SK-N-SH treated with all-trans-retinoic acid at 6 μM for 48 hours (cell line): ENCODE results near the gene ZNF618.

Experiments
- ARNTL ChIP-seq: fragments of 450-650 bp; formaldehyde crosslinking; IDR thresholded peaks from 2 replicates; pipeline ENCODE4 v1.5.0; 2020; ENCODE audit warnings: low read depth, mild to moderate bottlenecking, moderate library complexity, borderline replicate concordance
- BACH2 ChIP-seq: fragments of 250-450 bp; sonication (Bioruptor Pico); IDR thresholded peaks from 2 replicates; pipeline ENCODE4 v1.9.0; 2021; ENCODE audit warnings: mild to moderate bottlenecking, borderline replicate concordance
- CREB5 ChIP-seq: fragments of 250-450 bp; sonication (Bioruptor Pico); IDR thresholded peaks from 2 replicates; pipeline ENCODE4 v1.5.1; 2020; ENCODE audit warnings: low read depth, mild to moderate bottlenecking, moderate library complexity
- CSDC2 ChIP-seq: fragments of 250-450 bp; sonication (Bioruptor Pico); IDR thresholded peaks from 2 replicates; pipeline ENCODE4 v1.5.0; 2020; ENCODE audit warnings: mild to moderate bottlenecking, moderate library complexity
- ESRRG ChIP-seq: fragments of 250-450 bp; sonication (Bioruptor Pico); IDR thresholded peaks from 2 replicates; pipeline ENCODE4 v1.6.1; 2021; ENCODE audit warnings: mild to moderate bottlenecking
- GLIS3 ChIP-seq: fragments of 250-450 bp; sonication (Bioruptor Pico); IDR thresholded peaks from 2 replicates; pipeline ENCODE4 v1.5.0; 2020; ENCODE audit warnings: mild to moderate bottlenecking, moderate library complexity
- OSR1 ChIP-seq: fragments of 250-450 bp; sonication (Bioruptor Pico); IDR thresholded peaks from 2 replicates; pipeline ENCODE4 v1.8.0; 2022; ENCODE audit warnings: moderate library complexity, mild to moderate bottlenecking, inconsistent platforms
- PATZ1 ChIP-seq: fragments of 250-450 bp; sonication (Bioruptor Pico); IDR thresholded peaks from 2 replicates; pipeline ENCODE4 v1.8.0; 2020; ENCODE audit warnings: mild to moderate bottlenecking, moderate library complexity, borderline replicate concordance
- PPARA ChIP-seq: fragments of 250-450 bp; sonication (Bioruptor Pico); IDR thresholded peaks from 2 replicates; pipeline ENCODE4 v1.5.0; 2020; ENCODE audit warnings: mild to moderate bottlenecking, borderline replicate concordance
- RARB ChIP-seq: fragments of 250-450 bp; sonication (Bioruptor Pico); IDR thresholded peaks from 2 replicates; pipeline ENCODE4 v1.8.0; 2021; ENCODE audit warnings: mild to moderate bottlenecking, moderate library complexity
- TOX ChIP-seq: fragments of 250-450 bp; sonication (Bioruptor Pico); IDR thresholded peaks from 2 replicates; pipeline ENCODE4 v1.8.0; 2021; ENCODE audit warnings: mild to moderate bottlenecking, moderate library complexity, borderline replicate concordance
- ZC3H10 ChIP-seq: fragments of 250-450 bp; sonication (Bioruptor Pico); IDR thresholded peaks from 2 replicates; pipeline ENCODE4 v1.5.1; 2021; ENCODE audit warnings: mild to moderate bottlenecking, moderate library complexity
- ZNF70 ChIP-seq: fragments of 450-650 bp; formaldehyde crosslinking; IDR thresholded peaks from 2 replicates; pipeline ENCODE4 v1.5.0; 2020; ENCODE audit warnings: mild to moderate bottlenecking, moderate library complexity
- TF ChIP-seq, protein P1 (sequence below): fragments of 250-450 bp; sonication (Bioruptor Pico); IDR thresholded peaks from 2 replicates; pipeline ENCODE4 v1.5.0; 2020; ENCODE audit warnings: mild to moderate bottlenecking, moderate library complexity

DNA sequence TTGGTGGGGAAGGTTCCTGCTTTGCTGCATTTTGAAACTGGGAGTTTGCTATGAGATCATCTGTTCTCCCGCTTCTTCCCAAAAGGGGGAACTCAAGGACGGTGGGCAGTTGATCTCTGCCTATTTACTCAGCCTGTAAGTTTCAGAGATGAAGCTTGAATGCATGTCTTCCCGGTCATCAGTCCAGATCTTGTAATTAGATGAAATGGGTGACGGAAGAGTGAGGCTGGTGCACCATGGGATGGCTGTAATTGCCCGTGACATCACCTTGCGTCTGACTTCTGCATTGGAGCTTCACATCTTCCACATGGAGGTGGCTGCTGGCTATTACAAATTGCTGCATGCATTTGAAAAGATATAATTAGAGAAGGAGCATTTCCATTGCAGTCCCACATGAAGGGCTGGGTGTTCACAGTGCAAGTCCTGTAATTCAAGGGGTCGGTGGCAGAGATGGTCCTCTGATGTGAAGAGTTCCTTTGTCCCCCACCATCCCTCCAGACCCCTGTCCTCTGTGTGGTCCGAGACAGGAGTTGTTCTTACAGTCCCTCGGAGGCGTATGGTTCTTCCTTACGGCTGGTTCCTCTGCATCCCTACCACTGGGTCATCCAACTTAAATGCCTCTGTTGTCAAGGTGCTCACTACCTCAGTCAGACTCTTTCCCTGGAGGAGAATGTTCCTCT lies 72.9 kb downstream of the ZNF618 start:
- TF ChIP-seq, protein P1, sequence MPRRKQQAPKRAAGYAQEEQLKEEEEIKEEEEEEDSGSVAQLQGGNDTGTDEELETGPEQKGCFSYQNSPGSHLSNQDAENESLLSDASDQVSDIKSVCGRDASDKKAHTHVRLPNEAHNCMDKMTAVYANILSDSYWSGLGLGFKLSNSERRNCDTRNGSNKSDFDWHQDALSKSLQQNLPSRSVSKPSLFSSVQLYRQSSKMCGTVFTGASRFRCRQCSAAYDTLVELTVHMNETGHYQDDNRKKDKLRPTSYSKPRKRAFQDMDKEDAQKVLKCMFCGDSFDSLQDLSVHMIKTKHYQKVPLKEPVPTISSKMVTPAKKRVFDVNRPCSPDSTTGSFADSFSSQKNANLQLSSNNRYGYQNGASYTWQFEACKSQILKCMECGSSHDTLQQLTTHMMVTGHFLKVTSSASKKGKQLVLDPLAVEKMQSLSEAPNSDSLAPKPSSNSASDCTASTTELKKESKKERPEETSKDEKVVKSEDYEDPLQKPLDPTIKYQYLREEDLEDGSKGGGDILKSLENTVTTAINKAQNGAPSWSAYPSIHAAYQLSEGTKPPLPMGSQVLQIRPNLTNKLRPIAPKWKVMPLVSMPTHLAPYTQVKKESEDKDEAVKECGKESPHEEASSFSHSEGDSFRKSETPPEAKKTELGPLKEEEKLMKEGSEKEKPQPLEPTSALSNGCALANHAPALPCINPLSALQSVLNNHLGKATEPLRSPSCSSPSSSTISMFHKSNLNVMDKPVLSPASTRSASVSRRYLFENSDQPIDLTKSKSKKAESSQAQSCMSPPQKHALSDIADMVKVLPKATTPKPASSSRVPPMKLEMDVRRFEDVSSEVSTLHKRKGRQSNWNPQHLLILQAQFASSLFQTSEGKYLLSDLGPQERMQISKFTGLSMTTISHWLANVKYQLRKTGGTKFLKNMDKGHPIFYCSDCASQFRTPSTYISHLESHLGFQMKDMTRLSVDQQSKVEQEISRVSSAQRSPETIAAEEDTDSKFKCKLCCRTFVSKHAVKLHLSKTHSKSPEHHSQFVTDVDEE, result no peak
- TF ChIP-seq CSDC2 (CRISPR knock-in tag) (no peak), PPARA (CRISPR knock-in tag) (no peak), ZNF70 (CRISPR knock-in tag) (no peak), ZC3H10 (CRISPR knock-in tag) (no peak), GLIS3 (CRISPR knock-in tag) (no peak), CREB5 (CRISPR knock-in tag) (no peak), BACH2 (CRISPR knock-in tag) (no peak), OSR1 (no peak), RARB (CRISPR knock-in tag) (no peak), PATZ1 (no peak), ESRRG (CRISPR knock-in tag) (no peak), ARNTL (CRISPR knock-in tag) (no peak), TOX (CRISPR knock-in tag) (no peak)
